PC-9 (cell line): ENCODE data around the gene SLC44A3. TPM values are rescaled to one million over a fixed set of nuclear protein-coding genes. Genes with fewer than 3 reads are reported as not detected.

Source experiments
- BruUV-seq: library from RNA; stranded (reverse); fragments of 400-500 nt; replicated peaks from 2 replicates; lab custom pipeline; 2021; lab: Mats Ljungman, UMichigan
- CTCF ChIA-PET: fragments of 300-600 bp; sonication (Branson Sonifier 250); formaldehyde crosslinking; loops from one replicate; lab custom pipeline; 2022; ENCODE audit warnings: antibody characterized with exemption; lab: Charles Lee
- POLR2A ChIA-PET: fragments of 300-600 bp; sonication (Branson Sonifier 250); formaldehyde crosslinking; loops from one replicate; lab custom pipeline; 2022; ENCODE audit warnings: antibody characterized with exemption; ENCODE audit not compliant: unreplicated experiment; lab: Charles Lee
- DNase-seq, 2 experiments: peaks; one replicate each; pipeline versions ENCODE4 v3.0.0 to v3.0.0-alpha.2; 2015 to 2022; ENCODE audit warnings: mixed read lengths in 1 of 2
- H2AFZ ChIP-seq: fragments of 200-600 bp; sonication (generic); 2 replicates; pipeline ENCODE4 v1.8.1; 2017; ENCODE audit warnings: antibody characterized with exemption
- H3F3A ChIP-seq: fragments of 200-600 bp; sonication (generic); 2 replicates; pipeline ENCODE4 v1.8.1; 2017; ENCODE audit warnings: antibody characterized with exemption, mild to moderate bottlenecking, low read depth; ENCODE audit not compliant: insufficient read depth
- H3K27ac ChIP-seq: fragments of 200-600 bp; sonication (generic); 2 replicates; pipeline ENCODE4 v1.6.1; 2016; ENCODE audit warnings: mixed run types
- H3K27me3 ChIP-seq: fragments of 200-600 bp; sonication (generic); 2 replicates; pipeline ENCODE4 v1.6.1; 2016; ENCODE audit warnings: low read depth, mixed run types; ENCODE audit not compliant: insufficient read depth
- H3K36me3 ChIP-seq: fragments of 200-600 bp; sonication (generic); 2 replicates; pipeline ENCODE4 v1.6.1; 2016; ENCODE audit warnings: low read depth, mixed run types
- H3K4me1 ChIP-seq: fragments of 200-600 bp; sonication (generic); replicated peaks from 2 replicates; pipeline ENCODE4 v1.6.1; 2016; ENCODE audit warnings: mixed run types; ENCODE audit not compliant: insufficient read depth
- H3K4me2 ChIP-seq: fragments of 200-600 bp; sonication (generic); 2 replicates; pipeline ENCODE4 v1.6.1; 2017; ENCODE audit warnings: mixed run types
- H3K4me3 ChIP-seq: fragments of 200-600 bp; sonication (generic); 2 replicates; pipeline ENCODE4 v1.6.1; 2016; ENCODE audit warnings: mixed run types
- H3K79me2 ChIP-seq: fragments of 200-600 bp; sonication (generic); 2 replicates; pipeline ENCODE4 v1.6.1; 2017; ENCODE audit warnings: low read depth, mixed run types
- H3K9me2 ChIP-seq: fragments of 200-600 bp; sonication (generic); 2 replicates; pipeline ENCODE4 v1.8.1; 2017; ENCODE audit warnings: mild to moderate bottlenecking; ENCODE audit not compliant: insufficient read depth
- H3K9me3 ChIP-seq: fragments of 200-600 bp; sonication (generic); 2 replicates; pipeline ENCODE4 v1.8.1; 2016; ENCODE audit warnings: low read depth; ENCODE audit not compliant: insufficient read depth
- H4K20me1 ChIP-seq: fragments of 200-600 bp; sonication (generic); 2 replicates; pipeline ENCODE4 v1.8.1; 2017; ENCODE audit not compliant: insufficient read depth
- CTCF ChIP-seq: fragments of 200-600 bp; sonication (generic); conservative IDR thresholded peaks from 2 replicates; pipeline ENCODE4 v1.6.1; 2017; ENCODE audit warnings: mixed run types, antibody characterized with exemption, mild to moderate bottlenecking, moderate library complexity
- EZH2 ChIP-seq: fragments of 200-600 bp; sonication (generic); IDR thresholded peaks from 2 replicates; pipeline ENCODE4 v1.8.0; 2017; ENCODE audit warnings: antibody characterized with exemption, low read depth
- intact Hi-C: fragments of 100-400 bp; cut with micrococcal nuclease; formaldehyde crosslinking; loops from one replicate; pipeline ENCODE4 v1.10.0; 2022; ENCODE audit not compliant: unreplicated experiment
- total RNA-seq: library from RNA; stranded (reverse); gene quantifications from 2 replicates; pipeline ENCODE4 v1.2.3, GENCODE V29; 2021

SLC44A3 gene
- total RNA-seq, 1 experiment from 2014 or later = 17.5 TPM

- H3F3A ChIP-seq = no peaks in the 10 kb centered on the region
- no peak overlapping the region for H3K4me2 ChIP-seq
- ChIA-PET POLR2A (no interaction called here), CTCF (no interaction called here)
- peak in 1 of 2 experiments; percentile 57 for DNase-seq
- H3K79me2 ChIP-seq = peaks cover 11% of the 10 kb centered on the region
- no peaks in the 10 kb centered on the region for H4K20me1 ChIP-seq
- H3K27me3 ChIP-seq = no peaks in the 10 kb centered on the region
- H3K4me3 ChIP-seq = no peak overlapping the region
- no peaks in the 10 kb centered on the region for H3K9me2 ChIP-seq
- peaks cover 48% of the 10 kb centered on the region for H3K36me3 ChIP-seq
- no TSS peak for BruUV-seq
- H3K4me1 ChIP-seq = peaks cover 7% of the 10 kb centered on the region
- H3K9me3 ChIP-seq = no peaks in the 10 kb centered on the region
- TF ChIP-seq EZH2 (no peak), CTCF (no peak)
- intact Hi-C loops = no loop called here
- H3K27ac ChIP-seq = no peak overlapping the region
- no peak overlapping the region for H2AFZ ChIP-seq
These were observed 8.1 kb downstream of the SLC44A3 start for GRCh38 chr1:94828251-94828650.

- H3K4me1 ChIP-seq = no peaks in the 10 kb centered on the region
- ChIA-PET CTCF (no interaction called here), POLR2A (no interaction called here)
- H3K4me2 ChIP-seq = no peak overlapping the region
- TF ChIP-seq CTCF (no peak), EZH2 (no peak)
- no peak for DNase-seq
- H4K20me1 ChIP-seq = no peaks in the 10 kb centered on the region
- no peaks in the 10 kb centered on the region for H3K9me2 ChIP-seq
- no peak overlapping the region for H2AFZ ChIP-seq
- no peaks in the 10 kb centered on the region for H3F3A ChIP-seq
- no peak overlapping the region for H3K4me3 ChIP-seq
- H3K79me2 ChIP-seq = no peaks in the 10 kb centered on the region
- no TSS peak for BruUV-seq
- intact Hi-C loops = no loop called here
- no peak overlapping the region for H3K27ac ChIP-seq
- no peaks in the 10 kb centered on the region for H3K9me3 ChIP-seq
- H3K27me3 ChIP-seq = no peaks in the 10 kb centered on the region
- H3K36me3 ChIP-seq = peaks cover 31% of the 10 kb centered on the region
These were observed 11.5 kb downstream of the SLC44A3 start for GRCh38 chr1:94831641-94832040.

GRCh38 chr1:94832446-94832845 lies 12.3 kb downstream of the SLC44A3 start:
- H4K20me1 ChIP-seq = no peaks in the 10 kb centered on the region
- DNase-seq = no peak

More at GRCh38 chr1:94832446-94832845, 12.3 kb downstream of the SLC44A3 start:
- Histone ChIP-seq H3F3A (no peaks in the 10 kb centered on the region), H3K9me2 (no peaks in the 10 kb centered on the region), H2AFZ (no peak overlapping the region), H3K4me2 (no peak overlapping the region), H3K27me3 (no peaks in the 10 kb centered on the region), H3K27ac (no peak overlapping the region), H3K4me1 (no peaks in the 10 kb centered on the region), H3K4me3 (no peak overlapping the region), H3K36me3 (peaks cover 23% of the 10 kb centered on the region), H3K79me2 (no peaks in the 10 kb centered on the region), H3K9me3 (no peaks in the 10 kb centered on the region)
- TF ChIP-seq EZH2 (no peak), CTCF (no peak)
- POLR2A ChIA-PET = no interaction called here
- no TSS peak for BruUV-seq
- CTCF ChIA-PET = no interaction called here
- intact Hi-C loops = no loop called here
